ENCODE measurements around the gene TPSAB1.
"Not testable (repeated sequence)": the region's sequence is repeated elsewhere in the genome, so short reads cannot be mapped to it uniquely, and the experiment has no call there.

The TPSAB1 gene

GRCh38 chr16:1196494-1196893, 44.0 kb upstream of the TPSAB1 start:
- DNase-seq (ENCODE audit: low read depth) = no peak
- no peak overlapping the region for H3K4me3 ChIP-seq (ENCODE audit: low read depth, low read length)
- no peak for TF ChIP-seq CTCF (IDR thresholded peaks at IDR 0.05; ENCODE audit: insufficient read depth, low read depth, low read length, missing control alignments)

GRCh38 chr16:1197237-1197866, 43.2 kb upstream of the TPSAB1 start:
- no peak for TF ChIP-seq CTCF (IDR thresholded peaks at IDR 0.05; ENCODE audit: insufficient read depth, low read depth, low read length, missing control alignments)
- H3K4me3 ChIP-seq (ENCODE audit: low read depth, low read length) = no peak overlapping the region
- DNase-seq (ENCODE audit: low read depth) = no peak

GRCh38 chr16:1198194-1198593, 42.3 kb upstream of the TPSAB1 start:
- TF ChIP-seq CTCF (IDR thresholded peaks at IDR 0.05; ENCODE audit: insufficient read depth, low read depth, low read length, missing control alignments) = no peak
- DNase-seq (ENCODE audit: low read depth) = no peak
- H3K4me3 ChIP-seq (ENCODE audit: low read depth, low read length) = no peak overlapping the region

- peak; percentile 2 for DNase-seq (ENCODE audit: low read depth)
- not testable (repeated sequence) for H3K4me3 ChIP-seq (ENCODE audit: low read depth, low read length)
Observed at GRCh38 chr16:1198671-1199346, 41.7 kb upstream of the TPSAB1 start.

- DNase-seq (ENCODE audit: low read depth) = no peak
- no peak overlapping the region for H3K4me3 ChIP-seq (ENCODE audit: low read depth, low read length)
- TF ChIP-seq CTCF (IDR thresholded peaks at IDR 0.05; ENCODE audit: insufficient read depth, low read depth, low read length, missing control alignments) = no peak
Observed at GRCh38 chr16:1199347-1200013, 41.0 kb upstream of the TPSAB1 start.

- no peak overlapping the region for H3K4me3 ChIP-seq (ENCODE audit: low read depth, low read length)
- no peak for TF ChIP-seq CTCF (IDR thresholded peaks at IDR 0.05; ENCODE audit: insufficient read depth, low read depth, low read length, missing control alignments)
- no peak for DNase-seq (ENCODE audit: low read depth)
Observed at GRCh38 chr16:1200014-1200627, 40.4 kb upstream of the TPSAB1 start.

- no peak for DNase-seq (ENCODE audit: low read depth)
- no peak for TF ChIP-seq CTCF (IDR thresholded peaks at IDR 0.05; ENCODE audit: insufficient read depth, low read depth, low read length, missing control alignments)
- H3K4me3 ChIP-seq (ENCODE audit: low read depth, low read length) = no peak overlapping the region
Observed at GRCh38 chr16:1201444-1201843, 39.1 kb upstream of the TPSAB1 start.
